Subcutaneous abdominal adipose tissue (tissue), 5 donors: Measurements from ENCODE around the gene ADORA1.

Experiments
- H3K27ac ChIP-seq: one replicate; pipeline ENCODE4 v1.7.0; 2013; ENCODE audit warnings: low read depth, mild to moderate bottlenecking, inconsistent platforms, low read length, moderate library complexity
- H3K27me3 ChIP-seq, 5 donors: one replicate each; pipeline ENCODE4 v1.7.0; 2013; ENCODE audit warnings: low read length in 5 of 5, inconsistent platforms in 1 of 5; ENCODE audit not compliant: control insufficient read depth in 5 of 5, insufficient read depth in 4 of 5
- H3K36me3 ChIP-seq, 5 donors: one replicate each; pipeline ENCODE4 v1.7.0; 2013; ENCODE audit warnings: low read length in 5 of 5; ENCODE audit not compliant: control insufficient read depth in 5 of 5, insufficient read depth in 5 of 5
- H3K4me1 ChIP-seq, 5 donors: one replicate each; pipeline ENCODE4 v1.7.0; 2013; ENCODE audit warnings: low read length in 5 of 5, mild to moderate bottlenecking in 3 of 5, moderate library complexity in 1 of 5; ENCODE audit not compliant: control insufficient read depth in 5 of 5, insufficient read depth in 5 of 5
- H3K4me3 ChIP-seq, 5 donors: one replicate each; pipeline ENCODE4 v1.7.0; 2013; ENCODE audit warnings: low read length in 5 of 5, low read depth in 1 of 5
- H3K9ac ChIP-seq, 5 donors: one replicate each; pipeline ENCODE4 v1.7.0; 2013; ENCODE audit warnings: low read length in 5 of 5, mild to moderate bottlenecking in 4 of 5, moderate library complexity in 3 of 5
- H3K9me3 ChIP-seq, 5 donors: one replicate each; pipeline ENCODE4 v1.7.0; 2013; ENCODE audit warnings: low read length in 5 of 5; ENCODE audit not compliant: control insufficient read depth in 5 of 5
- donor health status: healthy.
- donor health status: healthy.
- donor health status: healthy.
- donor health status: healthy.
- donor health status: healthy.

ADORA1 gene

GRCh38 chr1:203148127-203148526, 20.6 kb downstream of the ADORA1 start:
- H3K4me3 ChIP-seq = no peak overlapping the region
- H3K36me3 ChIP-seq = no peaks in the 10 kb centered on the region
- no peaks in the 10 kb centered on the region for H3K9me3 ChIP-seq
- no peak overlapping the region for H3K27ac ChIP-seq
- H3K27me3 ChIP-seq = no peaks in the 10 kb centered on the region
- H3K9ac ChIP-seq = no peak overlapping the region
- peaks cover 0 to 48% (median 14%) of the 10 kb centered on the region in 5 donors for H3K4me1 ChIP-seq

DNA sequence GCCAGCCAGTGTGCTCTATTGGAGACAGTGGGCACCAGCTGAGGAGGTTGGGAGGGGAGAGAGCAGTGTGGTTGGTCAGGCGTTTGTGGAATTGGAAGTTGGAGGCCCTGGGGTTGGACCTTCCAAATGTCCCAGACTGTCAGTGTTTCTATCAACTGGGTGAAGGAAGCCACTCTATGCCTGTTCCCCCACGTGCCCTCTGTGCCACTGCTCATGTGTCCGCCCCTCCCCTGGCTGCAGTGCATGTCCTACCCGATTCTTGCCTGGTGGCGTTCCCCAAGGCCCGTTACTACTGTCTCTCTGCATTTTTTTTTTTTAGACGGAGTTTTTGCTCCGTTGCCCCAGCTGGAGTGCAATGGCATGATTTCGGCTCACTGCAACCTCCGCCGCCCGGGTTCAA, 21.1 kb downstream of the ADORA1 start:
- no peaks in the 10 kb centered on the region for H3K36me3 ChIP-seq
- no peak overlapping the region for H3K9ac ChIP-seq
- H3K4me1 ChIP-seq = peaks cover 0 to 45% (median 10%) of the 10 kb centered on the region in 5 donors
- H3K27ac ChIP-seq = no peak overlapping the region
- no peaks in the 10 kb centered on the region for H3K27me3 ChIP-seq
- H3K9me3 ChIP-seq = no peaks in the 10 kb centered on the region
- no peak overlapping the region for H3K4me3 ChIP-seq

DNA sequence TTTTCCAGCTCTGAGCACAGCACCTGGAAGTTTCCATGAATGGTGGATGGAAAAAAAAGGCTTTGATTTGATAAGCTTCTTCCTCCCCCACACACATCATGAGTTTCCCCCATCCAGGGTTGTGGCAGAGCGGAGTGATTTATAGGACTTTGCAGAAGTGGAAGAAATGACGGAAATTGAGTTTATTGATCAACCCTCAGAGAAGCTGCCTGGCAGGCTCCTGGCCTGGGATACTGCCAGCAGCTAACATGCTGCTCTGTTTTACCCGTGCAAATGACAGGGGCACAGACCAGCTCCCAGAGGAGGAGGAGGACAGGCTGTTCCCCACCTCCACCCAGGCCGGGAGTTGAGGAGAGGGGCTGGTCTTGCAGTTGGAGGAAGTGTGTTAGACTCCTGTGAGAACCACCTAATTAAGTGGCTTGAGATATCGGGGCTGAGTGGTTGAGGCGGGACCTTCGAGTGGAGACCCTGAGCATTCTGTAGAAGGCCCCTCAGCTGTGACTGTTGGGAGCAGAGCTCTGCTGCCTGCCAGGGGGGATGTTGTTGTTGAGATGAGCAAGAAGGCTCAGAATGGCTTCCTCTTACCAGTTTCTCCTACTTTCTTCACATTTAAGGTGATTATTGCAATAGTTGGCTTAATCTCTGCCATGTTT, 21.8 kb downstream of the ADORA1 start:
- peak overlapping the region in 1 of 5 donors; percentile 13 for H3K9ac ChIP-seq
- H3K4me1 ChIP-seq = peaks cover 0 to 44% (median 7%) of the 10 kb centered on the region in 5 donors
- no peaks in the 10 kb centered on the region for H3K27me3 ChIP-seq

DNA sequence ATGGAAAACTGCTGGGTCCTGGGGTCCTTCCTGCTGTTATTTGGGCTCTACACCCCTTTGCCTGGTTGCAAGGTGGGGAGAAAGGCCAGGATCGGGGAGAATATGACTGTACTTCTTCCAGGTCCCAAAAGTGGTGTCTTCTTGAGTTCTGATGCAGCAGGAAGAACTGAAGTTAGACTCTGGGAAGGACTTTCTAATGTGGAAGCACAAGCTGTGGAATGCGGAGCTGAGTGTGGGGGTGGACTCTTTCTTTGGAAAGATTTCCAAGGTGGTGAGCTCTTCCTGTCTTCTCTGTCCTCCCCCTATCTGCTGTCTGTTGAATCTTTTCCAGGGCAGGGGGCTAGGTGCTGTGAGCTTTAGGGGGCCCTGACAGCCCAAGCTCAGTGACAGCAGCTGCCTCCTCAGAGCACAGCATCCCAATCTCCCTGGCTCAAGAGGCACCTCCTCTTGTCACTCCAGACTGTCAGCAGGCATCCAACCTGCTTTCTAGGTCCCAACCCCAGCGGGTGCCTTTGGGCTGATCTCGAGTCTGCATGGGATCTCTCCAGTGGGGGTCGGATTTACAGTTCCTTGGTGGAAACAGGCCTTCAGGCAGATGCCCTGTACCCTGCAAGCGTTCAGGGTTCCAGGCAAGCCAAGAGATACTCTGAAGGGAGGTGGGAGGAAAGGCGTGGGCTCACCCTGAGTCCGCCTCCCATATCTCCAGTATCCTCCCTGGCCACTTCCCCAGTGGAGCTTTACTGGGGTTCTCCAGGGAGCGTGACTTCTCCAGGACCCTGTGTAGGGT, 23.2 kb downstream of the ADORA1 start:
- Histone ChIP-seq H3K4me1 (peaks cover 0 to 41% (median 7%) of the 10 kb centered on the region in 5 donors), H3K36me3 (no peaks in the 10 kb centered on the region), H3K4me3 (no peak overlapping the region), H3K27me3 (no peaks in the 10 kb centered on the region), H3K9ac (no peak overlapping the region), H3K27ac (no peak overlapping the region), H3K9me3 (no peaks in the 10 kb centered on the region)

More for the DNA sequence above, 21.8 kb downstream of the ADORA1 start:
- Histone ChIP-seq H3K27ac (no peak overlapping the region), H3K36me3 (no peaks in the 10 kb centered on the region), H3K4me3 (no peak overlapping the region), H3K9me3 (no peaks in the 10 kb centered on the region)

DNA sequence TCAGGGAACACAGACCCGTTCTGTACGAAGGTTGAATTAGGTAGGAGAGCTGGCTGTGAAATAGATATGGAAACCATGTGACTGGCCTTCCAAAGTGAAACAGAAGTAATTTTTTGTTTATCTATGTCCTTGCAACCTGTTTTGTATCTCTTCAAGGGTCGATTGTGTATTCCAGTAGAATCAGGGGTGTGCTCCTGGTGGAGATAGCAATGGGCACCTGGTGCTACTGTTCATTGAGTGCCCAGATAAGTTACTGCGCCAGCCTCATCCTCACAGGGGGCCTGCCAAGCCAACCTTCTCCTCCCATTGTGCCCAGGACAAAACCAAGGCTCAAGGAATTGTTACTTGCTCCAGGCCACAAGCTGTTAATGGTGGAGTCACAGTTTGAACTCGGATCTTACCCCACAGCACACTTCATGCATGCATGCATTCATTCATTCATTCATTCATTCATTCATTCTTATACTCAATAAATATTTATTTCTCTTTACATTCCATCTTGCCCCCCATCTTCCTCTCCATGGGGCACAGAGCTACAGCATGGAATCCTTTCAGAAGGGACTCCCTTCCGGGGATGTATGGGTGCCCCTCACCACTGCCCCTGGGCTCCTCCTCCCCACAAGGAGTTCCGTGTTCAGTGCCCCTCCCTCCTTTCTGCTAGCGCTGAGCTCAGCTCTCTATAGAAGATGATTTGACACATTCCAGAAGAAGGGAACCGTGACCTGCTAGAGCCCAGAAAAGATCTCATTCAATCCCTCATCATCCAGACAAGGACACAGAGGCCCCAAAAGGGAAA, 24.0 kb downstream of the ADORA1 start:
- peaks cover 0 to 34% (median 7%) of the 10 kb centered on the region in 5 donors for H3K4me1 ChIP-seq

DNA sequence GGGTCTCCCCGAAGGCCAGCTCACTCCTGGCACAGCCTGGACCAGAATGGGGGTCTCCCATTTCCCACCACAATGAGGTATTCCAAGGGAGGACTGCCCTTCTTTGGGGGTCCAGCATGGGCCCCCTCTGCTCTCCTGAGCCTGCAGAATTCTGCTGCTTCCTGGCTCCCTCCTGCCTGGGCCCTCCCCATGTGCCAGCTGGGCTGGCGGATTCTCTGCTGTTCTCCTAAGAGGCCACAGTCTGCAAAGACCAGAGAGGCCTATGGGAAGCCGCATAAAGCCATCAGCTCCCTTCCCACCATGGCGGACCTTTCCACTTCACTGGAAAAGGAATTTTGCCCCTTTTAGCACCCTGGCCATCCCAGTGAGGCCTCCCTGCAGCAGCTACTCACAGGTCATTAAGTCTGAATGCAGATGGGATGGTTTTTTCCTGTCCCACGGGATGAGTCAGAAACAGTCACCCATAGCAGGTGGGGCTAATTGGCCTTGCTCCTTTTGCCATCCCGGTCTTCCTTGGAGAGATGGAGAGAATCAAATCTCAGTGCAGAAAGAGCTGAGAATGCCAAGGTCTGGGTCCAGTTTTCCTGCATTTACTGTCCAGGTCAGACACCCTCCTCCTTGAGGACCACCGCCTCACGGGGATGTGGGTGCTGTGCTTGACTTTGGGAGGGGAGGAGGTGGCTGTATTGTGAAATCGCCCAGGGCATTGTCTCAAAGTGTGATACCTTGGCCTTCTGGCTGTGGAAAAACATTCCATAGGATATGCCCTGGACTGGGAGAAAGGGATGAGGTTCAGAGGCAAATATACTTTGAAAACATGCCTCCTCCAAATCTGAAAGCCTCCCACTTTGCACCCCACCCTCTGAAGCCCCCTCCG, 24.9 kb downstream of the ADORA1 start:
- Histone ChIP-seq H3K27me3 (no peaks in the 10 kb centered on the region), H3K4me3 (no peak overlapping the region), H3K27ac (no peak overlapping the region), H3K9ac (no peak overlapping the region), H3K4me1 (peaks cover 0 to 28% (median 7%) of the 10 kb centered on the region in 5 donors), H3K36me3 (no peaks in the 10 kb centered on the region), H3K9me3 (no peaks in the 10 kb centered on the region)

More for the DNA sequence above, 24.0 kb downstream of the ADORA1 start:
- no peaks in the 10 kb centered on the region for H3K36me3 ChIP-seq
- H3K27me3 ChIP-seq = no peaks in the 10 kb centered on the region
- no peak overlapping the region for H3K4me3 ChIP-seq
- H3K9me3 ChIP-seq = no peaks in the 10 kb centered on the region
- no peak overlapping the region for H3K9ac ChIP-seq
- no peak overlapping the region for H3K27ac ChIP-seq

DNA sequence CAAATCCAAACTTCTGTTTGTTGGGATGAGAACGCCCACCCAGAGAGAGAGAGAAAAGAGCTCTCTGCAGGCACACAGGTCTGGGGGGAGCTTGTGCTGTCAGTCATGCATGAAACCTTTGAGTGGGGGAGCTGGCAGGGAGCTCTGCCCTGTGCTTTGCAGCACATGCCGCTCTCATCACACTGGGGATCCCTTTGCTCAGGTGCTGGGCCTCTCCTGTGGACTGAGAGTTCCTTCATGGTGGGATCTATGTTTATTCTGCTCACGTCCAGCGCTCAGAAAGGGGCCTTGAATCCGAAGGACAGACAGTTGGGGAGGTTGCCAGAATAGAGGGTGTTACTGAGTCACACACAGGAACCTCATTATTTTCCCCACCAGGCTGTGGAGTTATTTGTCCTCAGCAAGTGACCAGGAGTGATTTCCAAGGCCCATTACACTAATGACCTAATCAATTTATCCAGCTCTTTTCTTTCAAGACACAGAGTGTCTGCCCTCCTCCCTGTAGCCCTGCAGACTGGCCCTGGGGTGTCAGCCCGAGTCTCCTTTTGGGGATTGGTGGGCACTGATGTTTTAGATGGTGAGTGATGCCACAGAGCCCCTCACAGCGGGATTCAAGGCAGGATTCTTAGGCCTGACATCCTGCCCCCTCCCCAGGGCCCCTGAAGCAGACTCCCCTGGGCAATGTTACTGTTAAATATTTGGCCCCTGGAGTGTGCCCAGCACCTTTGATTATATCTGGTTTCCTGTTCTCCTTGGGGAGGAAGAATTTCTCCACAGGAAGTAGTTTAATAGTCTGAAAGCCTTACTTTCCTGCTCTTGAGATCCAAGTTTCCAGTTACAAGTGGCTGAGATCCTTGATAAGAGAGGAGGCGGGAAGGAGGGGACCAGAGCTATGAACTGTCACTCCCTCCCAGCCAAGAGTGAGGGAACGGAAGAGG, 25.8 kb downstream of the ADORA1 start:
- Histone ChIP-seq H3K9ac (no peak overlapping the region), H3K9me3 (peaks cover 0 to 1% (median 0%) of the 10 kb centered on the region in 5 donors), H3K4me3 (no peak overlapping the region), H3K4me1 (peaks cover 0 to 25% (median 7%) of the 10 kb centered on the region in 5 donors), H3K27me3 (no peaks in the 10 kb centered on the region), H3K36me3 (no peaks in the 10 kb centered on the region), H3K27ac (no peak overlapping the region)

DNA sequence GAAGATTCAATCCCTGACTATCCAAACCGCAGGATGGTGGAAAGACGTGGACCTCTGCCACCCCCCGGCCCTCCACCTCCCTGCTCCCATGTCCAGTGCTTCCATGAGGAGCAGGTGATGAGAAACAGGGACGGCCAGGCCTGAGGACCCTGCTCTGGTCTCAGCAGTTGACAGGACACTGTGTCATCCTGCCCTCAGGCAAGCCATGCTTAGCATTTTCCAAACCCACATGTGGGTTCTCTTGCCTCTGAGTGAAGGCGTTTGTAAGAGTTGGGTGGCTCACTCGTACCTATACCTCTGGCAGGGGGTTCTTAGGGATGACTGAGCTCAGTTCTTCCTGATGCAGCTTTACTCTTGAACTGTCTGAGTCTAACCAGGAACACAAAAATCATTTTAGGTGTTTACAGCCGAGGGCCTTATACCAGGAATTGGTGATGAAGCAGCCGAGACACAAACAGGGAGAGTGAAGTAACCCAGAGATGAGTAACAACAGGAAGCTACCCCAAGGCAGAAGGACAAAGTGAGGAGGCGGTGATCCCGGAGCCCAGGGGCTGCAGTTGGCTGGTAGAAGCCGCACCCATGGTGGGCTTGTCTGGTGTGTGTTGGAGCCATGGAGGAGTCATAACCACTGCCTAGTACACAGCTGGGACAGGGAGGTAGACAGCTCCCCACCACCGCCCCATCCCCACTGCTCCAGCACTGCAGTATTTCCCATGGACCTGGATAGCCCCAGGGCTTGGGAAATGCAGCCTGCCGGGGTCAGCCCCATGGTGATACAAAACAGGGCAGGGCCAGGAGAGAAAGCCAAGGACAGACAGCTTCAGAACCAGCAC, 26.7 kb downstream of the ADORA1 start:
- Histone ChIP-seq H3K36me3 (no peaks in the 10 kb centered on the region), H3K27me3 (no peaks in the 10 kb centered on the region), H3K9ac (no peak overlapping the region), H3K27ac (no peak overlapping the region), H3K4me1 (peaks cover 0 to 16% (median 2%) of the 10 kb centered on the region in 5 donors), H3K9me3 (peaks cover 0 to 3% (median 0%) of the 10 kb centered on the region in 5 donors), H3K4me3 (no peak overlapping the region)
